IMR-90 (cell line): ENCODE data around the gene CAVIN2. TPM values are rescaled to one million over a fixed set of nuclear protein-coding genes. Genes with fewer than 3 reads are reported as not detected.

Experiments used
- ATAC-seq: fragments of 200-7000 bp; cut with Tn5 transposase; 2 replicates; pipeline ENCODE4 v1.9.1; 2020; ENCODE audit warnings: low read depth, mild to moderate bottlenecking, moderate library complexity
- BruUV-seq: library from RNA; stranded (reverse); fragments of 400-500 nt; replicated peaks from 2 replicates; lab custom pipeline; 2021; lab: Mats Ljungman, UMichigan
- CTCF ChIA-PET: fragments of 300-600 bp; formaldehyde crosslinking; extraction: SDS; loops from one replicate; lab custom pipeline; 2021; ENCODE audit warnings: antibody characterized with exemption; lab: Yijun Ruan, JAX
- POLR2A ChIA-PET: fragments of 300-600 bp; sonication (Branson Sonifier 250); formaldehyde crosslinking; loops from one replicate; lab custom pipeline; 2022; ENCODE audit warnings: antibody characterized with exemption; ENCODE audit not compliant: unreplicated experiment; lab: Charles Lee
- DNase-seq: peaks from one replicate; pipeline ENCODE4 v3.0.0; 2013
- H2AFZ ChIP-seq: replicated peaks from 2 replicates; pipeline ENCODE3; 2013; ENCODE audit warnings: low read length, mild to moderate bottlenecking; ENCODE audit not compliant: poor library complexity
- H2AK5ac ChIP-seq: 2 replicates; pipeline ENCODE4 v1.6.1; 2013; ENCODE audit warnings: low read depth, low read length, inconsistent platforms
- H2AK9ac ChIP-seq: replicated peaks from 2 replicates; pipeline ENCODE3; 2013; ENCODE audit warnings: mild to moderate bottlenecking, low read depth, low read length, moderate library complexity; ENCODE audit not compliant: poor library complexity
- H2BK120ac ChIP-seq: 2 replicates; pipeline ENCODE4 v1.6.1; 2013; ENCODE audit warnings: low read depth, low read length, inconsistent platforms
- H2BK15ac ChIP-seq: 3 replicates; pipeline ENCODE4 v1.6.1; 2013; ENCODE audit warnings: low read depth, low read length, inconsistent platforms
- H2BK20ac ChIP-seq: 2 replicates; pipeline ENCODE4 v1.6.1; 2013; ENCODE audit warnings: low read depth, mild to moderate bottlenecking, inconsistent platforms, low read length, moderate library complexity
- H2BK5ac ChIP-seq: 2 replicates; pipeline ENCODE4 v1.6.1; 2013; ENCODE audit warnings: mild to moderate bottlenecking, low read depth, low read length, inconsistent platforms; ENCODE audit not compliant: poor library complexity, severe bottlenecking
- H3K14ac ChIP-seq: replicated peaks from 2 replicates; pipeline ENCODE4 v1.6.1; 2013; ENCODE audit warnings: low read depth, low read length, inconsistent platforms
- H3K18ac ChIP-seq: 2 replicates; pipeline ENCODE4 v1.6.1; 2013; ENCODE audit warnings: low read depth, low read length, control low read depth
- H3K23ac ChIP-seq: 2 replicates; pipeline ENCODE4 v1.6.1; 2013; ENCODE audit warnings: low read depth, low read length, inconsistent platforms
- H3K27ac ChIP-seq: 2 replicates; pipeline ENCODE4 v1.5.1; 2013; ENCODE audit warnings: mild to moderate bottlenecking, control low read depth, low read length; ENCODE audit not compliant: insufficient read depth
- H3K27me3 ChIP-seq: 2 replicates; pipeline ENCODE4 v1.6.1; 2013; ENCODE audit warnings: low read length; ENCODE audit not compliant: control insufficient read depth, insufficient read depth
- H3K36me3 ChIP-seq: 2 replicates; pipeline ENCODE4 v1.6.1; 2013; ENCODE audit warnings: low read length, mixed read lengths; ENCODE audit not compliant: control insufficient read depth, insufficient read depth
- H3K4ac ChIP-seq: 2 replicates; pipeline ENCODE4 v1.6.1; 2013; ENCODE audit warnings: low read depth, low read length, inconsistent platforms
- H3K4me1 ChIP-seq: 2 replicates; pipeline ENCODE4 v1.6.1; 2013; ENCODE audit warnings: low read length, mixed read lengths; ENCODE audit not compliant: control insufficient read depth, insufficient read depth
- H3K4me2 ChIP-seq: 2 replicates; pipeline ENCODE4 v1.6.1; 2013; ENCODE audit warnings: low read depth, mild to moderate bottlenecking, control low read depth, low read length, moderate library complexity
- H3K4me3 ChIP-seq: 2 replicates; pipeline ENCODE4 v1.5.1; 2013; ENCODE audit warnings: low read depth, mild to moderate bottlenecking, control low read depth, low read length, moderate library complexity; ENCODE audit not compliant: insufficient read depth
- H3K56ac ChIP-seq: 2 replicates; pipeline ENCODE4 v1.6.1; 2013; ENCODE audit warnings: low read length, inconsistent platforms; ENCODE audit not compliant: insufficient read depth; ENCODE audit errors: extremely low read depth
- H3K79me1 ChIP-seq, 2 experiments: 2 replicates each; pipeline ENCODE4 v1.6.1; 2013; ENCODE audit warnings: low read length in 2 of 2, inconsistent platforms in 1 of 2, low read depth in 1 of 2
- H3K9ac ChIP-seq: 2 replicates; pipeline ENCODE4 v1.6.1; 2013; ENCODE audit warnings: low read depth, low read length, control low read depth
- H3K9me1 ChIP-seq: 2 replicates; pipeline ENCODE4 v1.6.1; 2013; ENCODE audit warnings: low read length, inconsistent platforms; ENCODE audit not compliant: insufficient read depth
- H3K9me3 ChIP-seq: 2 replicates; pipeline ENCODE4 v1.6.1; 2013; ENCODE audit warnings: low read length; ENCODE audit not compliant: control insufficient read depth, insufficient read depth
- H4K20me1 ChIP-seq: 2 replicates; pipeline ENCODE4 v1.6.1; 2013; ENCODE audit warnings: low read length, inconsistent platforms; ENCODE audit not compliant: insufficient read depth
- H4K5ac ChIP-seq: 2 replicates; pipeline ENCODE4 v1.6.1; 2013; ENCODE audit warnings: mild to moderate bottlenecking, low read depth, low read length, control low read depth
- H4K8ac ChIP-seq, 2 experiments: 2 replicates each; pipeline ENCODE4 v1.6.1; 2013; ENCODE audit warnings: low read depth in 2 of 2, low read length in 2 of 2, control low read depth in 1 of 2, inconsistent platforms in 1 of 2
- H4K91ac ChIP-seq: 2 replicates; pipeline ENCODE4 v1.6.1; 2013; ENCODE audit warnings: low read depth, low read length, inconsistent platforms; ENCODE audit not compliant: insufficient read depth
- CHD1 ChIP-seq: IDR thresholded peaks from 2 replicates; pipeline ENCODE4 v1.6.1; 2012; ENCODE audit warnings: low read depth, low read length, improper control_type of control experiment
- FOS ChIP-seq: fragments of 150-350 bp; IDR thresholded peaks from 2 replicates; pipeline ENCODE4 v1.6.1; 2016; ENCODE audit warnings: low read depth, low read length
- MXI1 ChIP-seq: IDR thresholded peaks from 2 replicates; pipeline ENCODE4 v1.6.1; 2012; ENCODE audit warnings: low read depth, mild to moderate bottlenecking, low read length, moderate library complexity, borderline replicate concordance
- POLR2A ChIP-seq: IDR thresholded peaks from 2 replicates; pipeline ENCODE4 v1.6.1; 2012; ENCODE audit warnings: mild to moderate bottlenecking, low read depth, low read length
- SMC3 ChIP-seq: fragments of 150-350 bp; IDR thresholded peaks from 2 replicates; pipeline ENCODE4 v1.6.1; 2016; ENCODE audit warnings: low read depth, mild to moderate bottlenecking, antibody characterized with exemption, low read length, moderate library complexity
- USF2 ChIP-seq: fragments of 150-350 bp; IDR thresholded peaks from 2 replicates; pipeline ENCODE4 v1.6.1; 2017; ENCODE audit warnings: mild to moderate bottlenecking, antibody characterized with exemption, low read length, low read depth
- WGBS, 2 experiments: methylation state at CpG; one replicate each; pipeline versions ENCODE4 v1.1.5 to v1.1.7; 2013; ENCODE audit warnings: missing lambda C conversion rate in 2 of 2; ENCODE audit not compliant: insufficient read length in 1 of 2; ENCODE audit errors: extremely low coverage in 2 of 2; 5-methylcytosine and 5-hydroxymethylcytosine counted together
- dilution Hi-C: fragments of 300-500 bp; cut with HindIII; formaldehyde crosslinking; loops from one replicate; pipeline ENCODE4 v1.14.3; 2018; ENCODE audit warnings: low sequenced_read_pairs; ENCODE audit not compliant: unreplicated experiment
- in situ Hi-C: fragments of 300-500 bp; cut with MboI; formaldehyde crosslinking; loops from 3 replicates; pipeline ENCODE4 v1.14.3; 2019; ENCODE audit warnings: low sequenced_read_pairs, inconsistent platforms, mixed read lengths
- intact Hi-C: fragments of 100-400 bp; cut with micrococcal nuclease; formaldehyde crosslinking; loops from 2 replicates; pipeline ENCODE4 v1.10.0; 2022
- polyA plus RNA-seq, 3 experiments: library from polyadenylated mRNA; depleted of rRNA; stranded (reverse); fragments of >200 nt; gene quantifications; 2 replicates each; pipeline ENCODE4 v1.2.3, GENCODE V29; 2012; ENCODE audit warnings: low replicate concordance in 1 of 3
- total RNA-seq: library from RNA; depleted of rRNA; stranded (reverse); fragments of >200 nt; gene quantifications from 2 replicates; pipeline ENCODE4 v1.2.3, GENCODE V29; 2012

The CAVIN2 gene
- total and polyA plus RNA-seq, 2 of the 4 experiments (the other 2 are of a cell fraction) = 7.7 to 11.5 TPM

DNA sequence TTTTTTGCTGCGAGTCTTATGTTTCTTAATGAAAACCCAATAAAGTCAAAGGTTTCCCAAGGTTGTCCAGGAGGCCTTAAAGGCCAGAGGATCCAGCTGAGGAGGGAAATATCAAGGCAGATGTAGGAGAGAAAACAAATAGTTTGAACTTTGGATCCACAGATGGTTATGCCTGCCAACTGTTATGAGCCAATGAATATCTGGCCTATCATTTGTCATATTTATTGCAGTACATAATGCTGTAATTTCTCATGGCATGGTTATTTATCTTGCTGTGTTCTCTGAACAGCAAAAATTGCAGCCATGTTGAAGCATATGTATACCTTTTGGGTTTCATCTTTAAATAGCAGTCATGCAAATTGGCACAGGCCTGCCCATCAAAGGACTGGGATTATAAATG lies 38.2 kb upstream of the CAVIN2 start:
- no peak for DNase-seq

More for the DNA sequence above, 38.2 kb upstream of the CAVIN2 start:
- ChIA-PET POLR2A (no interaction called here), CTCF (interaction anchor here (1.2 kb wide), 1 partner anchor 10 kb away, joined by 3 read pairs; no protein-coding TSS in a partner anchor)
- Histone ChIP-seq H3K27ac (no peak overlapping the region), H3K4ac (no peak overlapping the region), H2BK15ac (no peak overlapping the region), H3K9ac (no peak overlapping the region), H4K5ac (no peak overlapping the region), H3K18ac (no peak overlapping the region), H3K14ac (no peak overlapping the region), H3K36me3 (no peaks in the 10 kb centered on the region), H4K91ac (no peak overlapping the region), H4K8ac (no peak overlapping the region), H3K9me3 (no peaks in the 10 kb centered on the region; the same call in 1 of the 2 replicates), H3K79me1 (no peaks in the 10 kb centered on the region), H3K56ac (no peak overlapping the region), H3K4me3 (no peak overlapping the region), H2BK120ac (no peak overlapping the region), H2BK5ac (no peak overlapping the region), H2AK9ac (no peak overlapping the region), H2BK20ac (no peak overlapping the region), H2AK5ac (no peak overlapping the region), H3K4me2 (no peak overlapping the region), H2AFZ (no peak overlapping the region), H3K4me1 (no peaks in the 10 kb centered on the region), H4K20me1 (no peaks in the 10 kb centered on the region), H3K27me3 (no peaks in the 10 kb centered on the region), H3K9me1 (no peaks in the 10 kb centered on the region), H3K23ac (no peak overlapping the region)
- ATAC-seq = no peak
- TF ChIP-seq MXI1 (no peak), FOS (no peak), POLR2A (no peak), CHD1 (no peak), SMC3 (no peak), USF2 (no peak)
- intact Hi-C loops (no loop called here), in situ Hi-C loops (no loop called here), dilution Hi-C loops (no loop called here)
- WGBS, 2 experiments = no CpG with 5 or more reads among the region's 1 CpG
- BruUV-seq = no TSS peak
